Type B pancreatic cell (in vitro differentiated cells): ENCODE results near the gene ORM1. TPM values are rescaled to one million over a fixed set of nuclear protein-coding genes. Genes with fewer than 3 reads are reported as not detected.

ENCODE experiments used
- DNase-seq: peaks from one replicate; pipeline ENCODE4 v3.0.0; 2021; ENCODE audit warnings: mixed read lengths; ENCODE audit not compliant: unreplicated experiment; ENCODE audit errors: extremely low spot score
- H3K27ac Mint-ChIP-seq: 2 replicates; pipeline ENCODE4 v1.8.0; 2021; ENCODE audit warnings: mild to moderate bottlenecking, mixed read lengths
- H3K27me3 Mint-ChIP-seq: 2 replicates; pipeline ENCODE4 v1.8.0; 2021; ENCODE audit warnings: mixed read lengths
- H3K36me3 Mint-ChIP-seq: 2 replicates; pipeline ENCODE4 v1.8.0; 2021; ENCODE audit warnings: mixed read lengths
- H3K4me1 Mint-ChIP-seq: one replicate; pipeline ENCODE4 v1.8.0; 2021; ENCODE audit warnings: mixed read lengths; ENCODE audit not compliant: unreplicated experiment
- H3K4me3 Mint-ChIP-seq: 2 replicates; pipeline ENCODE4 v1.8.0; 2021; ENCODE audit warnings: mild to moderate bottlenecking, mixed read lengths
- H3K9me3 Mint-ChIP-seq: 2 replicates; pipeline ENCODE4 v1.8.0; 2021; ENCODE audit warnings: mixed read lengths
- total RNA-seq: library from RNA; stranded (reverse); gene quantifications from 2 replicates; pipeline ENCODE4 v1.2.1, GENCODE V29; 2021; ENCODE audit warnings: low replicate concordance
- TF ChIP-seq, protein P1 (sequence below): fragments of 200-600 bp; sonication (generic); conservative IDR thresholded peaks from 2 replicates; pipeline ENCODE4 v1.5.0; 2021; ENCODE audit warnings: antibody characterized with exemption, mild to moderate bottlenecking

ORM1 gene
- total RNA-seq, 1 donor from 2014 or later: 0.65 TPM

DNA sequence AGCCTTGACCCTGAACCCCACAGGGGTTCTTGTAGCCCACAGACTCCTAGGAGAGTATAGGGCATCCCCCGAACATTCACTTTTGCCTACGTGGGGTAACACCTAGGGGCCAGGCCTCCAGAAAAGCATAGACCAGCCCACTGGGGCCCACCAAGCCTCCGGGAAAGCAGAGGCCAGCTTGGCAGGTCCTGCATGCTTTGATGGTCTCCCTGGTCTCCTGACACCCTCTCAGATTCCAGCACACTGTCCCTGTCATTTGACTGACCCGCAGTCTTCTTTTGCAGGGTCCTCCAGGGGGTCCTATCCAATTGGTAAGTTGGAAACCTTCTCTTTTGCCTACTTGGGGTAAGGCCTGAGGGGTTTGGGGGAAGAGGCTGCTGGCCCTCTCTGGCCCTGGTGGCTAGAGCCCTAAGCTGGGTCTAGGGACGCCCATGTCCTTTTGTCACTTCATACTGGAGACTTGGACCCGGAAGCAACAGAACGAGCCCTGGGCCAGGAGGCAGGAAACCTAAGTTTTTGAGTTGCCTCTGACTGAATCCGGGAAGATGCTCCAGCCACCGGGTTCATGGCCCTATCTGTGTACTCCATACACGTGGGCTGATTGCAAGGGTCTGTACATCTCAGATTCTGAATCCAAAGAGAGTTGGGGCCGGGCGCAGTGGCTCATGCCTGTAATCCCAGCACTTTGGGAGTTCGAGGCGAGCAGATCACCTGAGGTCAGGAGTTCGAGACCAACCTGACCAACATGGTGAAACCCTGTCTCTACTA lies 20.9 kb upstream of the ORM1 start:
- TF ChIP-seq, protein P1, sequence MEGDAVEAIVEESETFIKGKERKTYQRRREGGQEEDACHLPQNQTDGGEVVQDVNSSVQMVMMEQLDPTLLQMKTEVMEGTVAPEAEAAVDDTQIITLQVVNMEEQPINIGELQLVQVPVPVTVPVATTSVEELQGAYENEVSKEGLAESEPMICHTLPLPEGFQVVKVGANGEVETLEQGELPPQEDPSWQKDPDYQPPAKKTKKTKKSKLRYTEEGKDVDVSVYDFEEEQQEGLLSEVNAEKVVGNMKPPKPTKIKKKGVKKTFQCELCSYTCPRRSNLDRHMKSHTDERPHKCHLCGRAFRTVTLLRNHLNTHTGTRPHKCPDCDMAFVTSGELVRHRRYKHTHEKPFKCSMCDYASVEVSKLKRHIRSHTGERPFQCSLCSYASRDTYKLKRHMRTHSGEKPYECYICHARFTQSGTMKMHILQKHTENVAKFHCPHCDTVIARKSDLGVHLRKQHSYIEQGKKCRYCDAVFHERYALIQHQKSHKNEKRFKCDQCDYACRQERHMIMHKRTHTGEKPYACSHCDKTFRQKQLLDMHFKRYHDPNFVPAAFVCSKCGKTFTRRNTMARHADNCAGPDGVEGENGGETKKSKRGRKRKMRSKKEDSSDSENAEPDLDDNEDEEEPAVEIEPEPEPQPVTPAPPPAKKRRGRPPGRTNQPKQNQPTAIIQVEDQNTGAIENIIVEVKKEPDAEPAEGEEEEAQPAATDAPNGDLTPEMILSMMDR: no peak
- peak; percentile 36 for DNase-seq
- H3K36me3 Mint-ChIP-seq: peaks cover 2% of the 10 kb centered on the region
- no peaks in the 10 kb centered on the region for H3K9me3 Mint-ChIP-seq
- H3K27me3 Mint-ChIP-seq: no peaks in the 10 kb centered on the region
- no peak overlapping the region for H3K4me3 Mint-ChIP-seq
- peaks cover 4% of the 10 kb centered on the region for H3K4me1 Mint-ChIP-seq
- H3K27ac Mint-ChIP-seq: no peak overlapping the region

DNA sequence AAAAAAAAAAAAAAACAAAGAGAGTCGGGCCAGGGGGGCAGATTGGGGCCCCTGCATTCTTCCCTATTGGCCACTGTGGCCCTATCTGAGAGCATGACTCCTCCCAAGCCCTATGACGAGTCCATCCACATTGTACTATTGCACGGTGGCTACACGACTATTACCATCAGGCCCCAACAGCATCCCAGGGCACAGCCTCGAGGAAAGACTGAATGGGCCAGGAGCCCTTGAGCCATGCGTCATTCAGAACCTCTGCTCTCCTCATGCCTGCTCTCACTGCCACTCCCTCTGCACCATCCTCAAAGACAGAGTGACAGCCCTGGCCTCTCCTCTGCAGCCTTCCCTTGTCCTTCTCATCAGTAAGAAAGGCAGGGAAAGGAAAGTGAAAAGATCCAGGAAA lies 20.2 kb upstream of the ORM1 start:
- H3K27ac Mint-ChIP-seq: no peak overlapping the region

DNA sequence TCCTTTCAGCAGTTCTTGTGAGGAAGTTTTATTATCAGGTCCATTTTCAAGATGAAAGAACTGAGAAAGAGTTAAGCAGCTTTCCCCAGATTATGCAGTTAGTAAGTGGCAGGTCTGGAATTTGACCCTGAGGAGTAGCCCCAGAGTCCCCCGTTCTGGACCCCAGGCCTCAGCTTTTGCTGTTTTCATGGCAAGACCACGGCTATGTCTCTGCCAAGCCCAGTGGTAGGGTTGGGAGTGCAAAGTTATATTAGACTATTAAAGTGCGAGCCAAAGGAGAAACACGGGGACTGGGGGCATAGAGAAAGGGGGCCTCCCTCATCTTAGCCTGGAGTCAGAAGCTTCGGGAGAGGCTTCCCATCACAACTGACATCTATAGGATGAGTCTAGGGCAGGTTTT lies 19.3 kb upstream of the ORM1 start:
- no peak overlapping the region for H3K27ac Mint-ChIP-seq
- H3K4me1 Mint-ChIP-seq: peaks cover 4% of the 10 kb centered on the region
- H3K36me3 Mint-ChIP-seq: no peaks in the 10 kb centered on the region
- no peaks in the 10 kb centered on the region for H3K27me3 Mint-ChIP-seq
- no peaks in the 10 kb centered on the region for H3K9me3 Mint-ChIP-seq
- peak; percentile 34 for DNase-seq
- no peak overlapping the region for H3K4me3 Mint-ChIP-seq
- TF ChIP-seq, protein P1: no peak

More for the DNA sequence above, 20.2 kb upstream of the ORM1 start:
- no peaks in the 10 kb centered on the region for H3K27me3 Mint-ChIP-seq
- peak; percentile 37 for DNase-seq
- H3K4me3 Mint-ChIP-seq: no peak overlapping the region
- peaks cover 4% of the 10 kb centered on the region for H3K4me1 Mint-ChIP-seq
- H3K9me3 Mint-ChIP-seq: no peaks in the 10 kb centered on the region
- no peaks in the 10 kb centered on the region for H3K36me3 Mint-ChIP-seq
- TF ChIP-seq, protein P1: no peak

DNA sequence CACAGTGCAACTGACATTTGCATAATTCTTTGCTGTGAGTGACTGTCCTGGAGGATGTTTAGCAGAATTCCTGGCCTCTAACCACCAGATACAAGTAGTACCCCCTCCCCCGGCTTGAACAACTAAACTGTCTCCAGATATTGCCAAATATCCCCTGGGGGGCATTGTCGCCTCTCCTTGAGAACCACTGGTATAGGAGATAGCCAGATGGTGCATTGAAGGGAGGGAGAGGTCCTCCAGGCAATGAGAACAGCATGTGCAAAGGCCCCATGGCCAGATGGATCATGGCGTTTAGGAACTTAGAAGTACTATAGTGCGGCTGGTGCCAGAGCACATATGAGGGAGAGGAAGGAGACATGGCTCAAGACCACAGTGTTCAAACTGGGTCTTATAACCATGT lies 18.9 kb upstream of the ORM1 start:
- Mint-ChIP-seq H3K4me1 (peaks cover 4% of the 10 kb centered on the region), H3K27ac (no peak overlapping the region), H3K36me3 (no peaks in the 10 kb centered on the region), H3K4me3 (no peak overlapping the region), H3K27me3 (no peaks in the 10 kb centered on the region), H3K9me3 (no peaks in the 10 kb centered on the region)
- no peak for DNase-seq
- TF ChIP-seq, protein P1: no peak

DNA sequence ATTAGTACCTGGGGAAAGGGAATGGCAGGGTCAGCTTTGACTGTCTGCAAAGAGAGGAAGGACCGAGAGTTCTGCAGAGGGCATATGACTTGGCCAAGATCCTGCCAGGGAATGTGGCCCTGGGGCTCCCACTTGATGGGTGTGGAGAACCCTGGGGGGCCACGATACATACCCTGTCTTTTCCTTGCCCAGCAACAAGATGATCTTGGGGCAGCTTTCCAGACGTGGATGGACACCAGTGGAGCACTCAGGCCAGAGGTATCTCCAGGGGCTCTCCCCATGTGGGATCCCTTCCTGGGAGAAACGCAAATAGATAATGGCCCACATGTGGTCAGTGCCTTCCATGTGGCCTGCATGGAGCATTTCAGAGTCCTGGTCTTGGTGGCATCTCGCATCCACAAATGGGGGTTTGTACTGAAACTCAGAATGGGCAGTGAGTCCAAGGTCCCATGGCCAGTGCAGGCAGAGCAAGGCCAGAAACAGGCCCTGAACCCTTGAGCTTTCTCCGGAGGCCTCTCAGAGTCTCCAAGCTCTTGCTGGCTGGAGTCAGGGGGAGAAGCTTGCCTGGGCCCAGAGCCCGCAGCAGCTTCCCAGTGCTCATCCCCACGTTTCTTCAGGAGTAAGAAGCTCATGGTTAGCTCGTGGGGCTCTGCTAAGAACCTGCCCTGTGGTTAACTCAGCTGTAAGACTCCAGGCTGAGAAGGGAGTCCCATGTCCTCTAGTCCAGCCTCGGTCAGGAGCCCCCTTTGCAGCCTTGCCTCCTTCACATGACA lies 18.3 kb upstream of the ORM1 start:
- peaks cover 4% of the 10 kb centered on the region for H3K4me1 Mint-ChIP-seq
- H3K27me3 Mint-ChIP-seq: no peaks in the 10 kb centered on the region
- TF ChIP-seq, protein P1: no peak
- DNase-seq: peak; percentile 57
- H3K36me3 Mint-ChIP-seq: no peaks in the 10 kb centered on the region
- no peak overlapping the region for H3K27ac Mint-ChIP-seq
- H3K9me3 Mint-ChIP-seq: no peaks in the 10 kb centered on the region
- H3K4me3 Mint-ChIP-seq: no peak overlapping the region
